ENCODE data around the gene C19orf25.
A peak's percentile ranks its signal among the peaks of the same experiment; 100 is the strongest.

DNA sequence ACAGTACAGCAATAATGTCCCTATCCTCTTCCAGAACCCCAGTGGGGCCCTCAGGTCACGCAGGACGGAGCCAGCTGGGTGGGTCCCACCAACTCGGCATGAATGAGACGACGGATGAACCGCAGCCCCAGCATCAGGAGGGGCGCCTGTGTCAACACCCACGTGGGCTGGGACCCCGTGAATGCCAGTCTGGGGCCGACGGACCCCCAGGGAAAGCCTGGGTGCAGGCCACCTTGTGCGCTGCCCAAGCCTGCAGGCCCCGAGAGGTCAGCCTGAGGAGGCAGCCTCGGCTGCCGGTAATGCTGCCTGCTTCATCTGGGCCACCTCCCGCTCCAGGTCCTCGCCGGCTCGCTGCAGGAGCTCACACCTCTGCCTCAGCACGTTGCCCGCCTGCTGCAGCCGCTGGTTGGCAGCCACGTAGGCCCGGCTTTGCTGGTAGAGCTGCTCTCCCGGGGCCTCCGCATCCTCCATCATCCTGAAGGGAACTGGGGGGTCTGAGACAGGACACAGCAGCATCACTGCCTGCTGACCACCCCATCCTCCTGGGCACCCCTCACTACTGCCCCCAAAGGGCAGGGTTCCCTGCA, 4.2 kb downstream of the C19orf25 start:
- TF ChIP-seq, protein P1, sequence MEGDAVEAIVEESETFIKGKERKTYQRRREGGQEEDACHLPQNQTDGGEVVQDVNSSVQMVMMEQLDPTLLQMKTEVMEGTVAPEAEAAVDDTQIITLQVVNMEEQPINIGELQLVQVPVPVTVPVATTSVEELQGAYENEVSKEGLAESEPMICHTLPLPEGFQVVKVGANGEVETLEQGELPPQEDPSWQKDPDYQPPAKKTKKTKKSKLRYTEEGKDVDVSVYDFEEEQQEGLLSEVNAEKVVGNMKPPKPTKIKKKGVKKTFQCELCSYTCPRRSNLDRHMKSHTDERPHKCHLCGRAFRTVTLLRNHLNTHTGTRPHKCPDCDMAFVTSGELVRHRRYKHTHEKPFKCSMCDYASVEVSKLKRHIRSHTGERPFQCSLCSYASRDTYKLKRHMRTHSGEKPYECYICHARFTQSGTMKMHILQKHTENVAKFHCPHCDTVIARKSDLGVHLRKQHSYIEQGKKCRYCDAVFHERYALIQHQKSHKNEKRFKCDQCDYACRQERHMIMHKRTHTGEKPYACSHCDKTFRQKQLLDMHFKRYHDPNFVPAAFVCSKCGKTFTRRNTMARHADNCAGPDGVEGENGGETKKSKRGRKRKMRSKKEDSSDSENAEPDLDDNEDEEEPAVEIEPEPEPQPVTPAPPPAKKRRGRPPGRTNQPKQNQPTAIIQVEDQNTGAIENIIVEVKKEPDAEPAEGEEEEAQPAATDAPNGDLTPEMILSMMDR (IDR thresholded peaks at IDR 0.05; ENCODE audit: poor library complexity, severe bottlenecking), result no peak
- no peak for TF ChIP-seq SMC3 (conservative IDR thresholded peaks at IDR 0.05; ENCODE audit: poor library complexity)
- TF ChIP-seq, protein P2, sequence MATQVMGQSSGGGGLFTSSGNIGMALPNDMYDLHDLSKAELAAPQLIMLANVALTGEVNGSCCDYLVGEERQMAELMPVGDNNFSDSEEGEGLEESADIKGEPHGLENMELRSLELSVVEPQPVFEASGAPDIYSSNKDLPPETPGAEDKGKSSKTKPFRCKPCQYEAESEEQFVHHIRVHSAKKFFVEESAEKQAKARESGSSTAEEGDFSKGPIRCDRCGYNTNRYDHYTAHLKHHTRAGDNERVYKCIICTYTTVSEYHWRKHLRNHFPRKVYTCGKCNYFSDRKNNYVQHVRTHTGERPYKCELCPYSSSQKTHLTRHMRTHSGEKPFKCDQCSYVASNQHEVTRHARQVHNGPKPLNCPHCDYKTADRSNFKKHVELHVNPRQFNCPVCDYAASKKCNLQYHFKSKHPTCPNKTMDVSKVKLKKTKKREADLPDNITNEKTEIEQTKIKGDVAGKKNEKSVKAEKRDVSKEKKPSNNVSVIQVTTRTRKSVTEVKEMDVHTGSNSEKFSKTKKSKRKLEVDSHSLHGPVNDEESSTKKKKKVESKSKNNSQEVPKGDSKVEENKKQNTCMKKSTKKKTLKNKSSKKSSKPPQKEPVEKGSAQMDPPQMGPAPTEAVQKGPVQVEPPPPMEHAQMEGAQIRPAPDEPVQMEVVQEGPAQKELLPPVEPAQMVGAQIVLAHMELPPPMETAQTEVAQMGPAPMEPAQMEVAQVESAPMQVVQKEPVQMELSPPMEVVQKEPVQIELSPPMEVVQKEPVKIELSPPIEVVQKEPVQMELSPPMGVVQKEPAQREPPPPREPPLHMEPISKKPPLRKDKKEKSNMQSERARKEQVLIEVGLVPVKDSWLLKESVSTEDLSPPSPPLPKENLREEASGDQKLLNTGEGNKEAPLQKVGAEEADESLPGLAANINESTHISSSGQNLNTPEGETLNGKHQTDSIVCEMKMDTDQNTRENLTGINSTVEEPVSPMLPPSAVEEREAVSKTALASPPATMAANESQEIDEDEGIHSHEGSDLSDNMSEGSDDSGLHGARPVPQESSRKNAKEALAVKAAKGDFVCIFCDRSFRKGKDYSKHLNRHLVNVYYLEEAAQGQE (IDR thresholded peaks at IDR 0.05; ENCODE audit: borderline replicate concordance), result no peak
- no peak for TF ChIP-seq TAF1 (IDR thresholded peaks at IDR 0.05; ENCODE audit: low read depth)
- no peak for TF ChIP-seq EZH2 (IDR thresholded peaks at IDR 0.05; ENCODE audit: borderline replicate concordance, insufficient read depth, low read length, poor library complexity, severe bottlenecking)
- peak; percentile 12 for TF ChIP-seq POLR2AphosphoS5 (IDR thresholded peaks at IDR 0.05)
- no peak for TF ChIP-seq EP300 (conservative IDR thresholded peaks at IDR 0.05; ENCODE audit: poor library complexity, severe bottlenecking)
